Kidney (tissue), 14 donors: Measurements from ENCODE around the gene FLT1. TPM values are rescaled to one million over a fixed set of nuclear protein-coding genes. Genes with fewer than 3 reads are reported as not detected.
A peak's percentile ranks its signal among the peaks of the same experiment; 100 is the strongest.

Experiments
- DNase-seq, 5 donors: peaks; one replicate each; pipeline ENCODE4 v3.0.0-alpha.2; 2013 to 2020
- FAIRE-seq: peaks from 2 replicates; lab custom pipeline; 2012; peaks lifted over from hg19 to GRCh38; lab: Jason Lieb, UNC
- H3K27ac ChIP-seq, 2 donors: one replicate each; pipeline ENCODE4 v1.7.0; 2013; ENCODE audit warnings: low read depth in 2 of 2, low read length in 2 of 2, inconsistent platforms in 1 of 2
- H3K27me3 ChIP-seq: one replicate; pipeline ENCODE4 v1.7.1; 2013; ENCODE audit warnings: low read length, inconsistent platforms; ENCODE audit not compliant: control insufficient read depth, insufficient read depth
- H3K36me3 ChIP-seq, 3 donors: one replicate each; pipeline versions ENCODE4 v1.7.0 to v1.7.1; 2013; ENCODE audit warnings: low read length in 3 of 3, control low read depth in 1 of 3, inconsistent platforms in 1 of 3; ENCODE audit not compliant: insufficient read depth in 3 of 3, control insufficient read depth in 2 of 3
- H3K4me1 ChIP-seq, 3 donors: one replicate each; pipeline versions ENCODE4 v1.7.0 to v1.7.1; 2013; ENCODE audit warnings: low read length in 3 of 3, inconsistent platforms in 1 of 3, low read depth in 1 of 3; ENCODE audit not compliant: control insufficient read depth in 2 of 3, insufficient read depth in 2 of 3
- H3K4me3 ChIP-seq, 3 donors: one replicate each; pipeline versions ENCODE4 v1.7.0 to v1.8.1; 2013; ENCODE audit warnings: low read length in 3 of 3, control low read depth in 1 of 3, inconsistent platforms in 1 of 3
- H3K9ac ChIP-seq, 3 donors: one replicate each; pipeline versions ENCODE4 v1.7.0 to v1.7.1; 2013; ENCODE audit warnings: low read length in 3 of 3, control low read depth in 1 of 3, inconsistent platforms in 1 of 3
- H3K9me3 ChIP-seq, 3 donors: one replicate each; pipeline versions ENCODE4 v1.7.0 to v1.7.1; 2013; ENCODE audit warnings: low read length in 3 of 3, control low read depth in 1 of 3, inconsistent platforms in 1 of 3; ENCODE audit not compliant: control insufficient read depth in 2 of 3, insufficient read depth in 1 of 3
- intact Hi-C: fragments of 100-400 bp; cut with DNase I; formaldehyde crosslinking; loops from one replicate; pipeline ENCODE4 v1.11.1; 2022
- polyA plus RNA-seq: library from polyadenylated mRNA; stranded (reverse); fragments of 350-450 nt; fragmentation: Illumina TruSeq; extraction: RNeasy Lipid Tissue Mini Kit (QIAGEN cat#74804); gene quantifications from one replicate; pipeline ENCODE4 v1.2.3, GENCODE V29; 2014; ENCODE audit warnings: low read depth, low replicate concordance; ENCODE audit not compliant: insufficient read depth
- total RNA-seq: library from RNA; stranded (reverse); fragmentation: NEBNext Ultra II Directional; extraction: Animal tissue kit (Norgen Biotek cat#: 25700); gene quantifications from one replicate; pipeline ENCODE4 v1.2.1, GENCODE V29; 2021
- TF ChIP-seq, protein P1 (sequence below): IDR thresholded peaks from 3 replicates; pipeline ENCODE4 v1.5.1; 2012; ENCODE audit warnings: mild to moderate bottlenecking, moderate library complexity, borderline replicate concordance; ENCODE audit not compliant: insufficient read depth; ENCODE audit errors: extremely low read depth
- donor health status: control.
- donor health status: control.
- donor health status: control.
- donor health status: control.
- donor health status: control.
- donor health status: DM: yes; HTN: yes; CAD: no.
- donor health status: Normal renal cell carcinoma (clear cell type).

Gene FLT1
- total and polyA plus RNA-seq, 2 donors from 2014 or later, result 17.2 to 45.7 TPM

DNA sequence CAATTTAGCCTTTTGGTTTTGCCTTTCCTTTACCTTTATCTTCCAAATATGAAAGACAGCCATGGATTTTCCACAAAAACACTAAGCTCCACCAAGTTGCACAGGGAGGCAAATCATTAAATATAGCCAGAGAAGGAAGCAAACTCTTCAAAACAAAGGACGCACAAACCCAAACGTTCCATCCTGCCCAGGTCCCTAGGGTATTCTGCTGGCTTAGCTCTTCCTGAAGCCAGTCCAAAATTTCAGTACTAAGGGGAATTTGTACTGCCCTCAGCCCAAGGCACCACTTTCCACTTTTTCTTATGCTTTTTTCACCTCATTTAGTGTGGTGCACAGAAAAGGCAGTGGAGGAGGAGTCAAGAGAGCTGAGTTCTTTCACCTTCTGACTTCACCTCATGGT lies 169.9 kb downstream of the FLT1 start:
- no peak overlapping the region for H3K4me3 ChIP-seq
- TF ChIP-seq, protein P1, sequence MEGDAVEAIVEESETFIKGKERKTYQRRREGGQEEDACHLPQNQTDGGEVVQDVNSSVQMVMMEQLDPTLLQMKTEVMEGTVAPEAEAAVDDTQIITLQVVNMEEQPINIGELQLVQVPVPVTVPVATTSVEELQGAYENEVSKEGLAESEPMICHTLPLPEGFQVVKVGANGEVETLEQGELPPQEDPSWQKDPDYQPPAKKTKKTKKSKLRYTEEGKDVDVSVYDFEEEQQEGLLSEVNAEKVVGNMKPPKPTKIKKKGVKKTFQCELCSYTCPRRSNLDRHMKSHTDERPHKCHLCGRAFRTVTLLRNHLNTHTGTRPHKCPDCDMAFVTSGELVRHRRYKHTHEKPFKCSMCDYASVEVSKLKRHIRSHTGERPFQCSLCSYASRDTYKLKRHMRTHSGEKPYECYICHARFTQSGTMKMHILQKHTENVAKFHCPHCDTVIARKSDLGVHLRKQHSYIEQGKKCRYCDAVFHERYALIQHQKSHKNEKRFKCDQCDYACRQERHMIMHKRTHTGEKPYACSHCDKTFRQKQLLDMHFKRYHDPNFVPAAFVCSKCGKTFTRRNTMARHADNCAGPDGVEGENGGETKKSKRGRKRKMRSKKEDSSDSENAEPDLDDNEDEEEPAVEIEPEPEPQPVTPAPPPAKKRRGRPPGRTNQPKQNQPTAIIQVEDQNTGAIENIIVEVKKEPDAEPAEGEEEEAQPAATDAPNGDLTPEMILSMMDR, result no peak
- peaks cover 0 to 7% (median 0%) of the 10 kb centered on the region in 3 donors for H3K4me1 ChIP-seq
- no peak for FAIRE-seq
- DNase-seq, result no peak
- intact Hi-C loops, result no loop called here
- H3K36me3 ChIP-seq, result no peaks in the 10 kb centered on the region
- no peak overlapping the region for H3K9ac ChIP-seq
- no peak overlapping the region for H3K27ac ChIP-seq
- H3K27me3 ChIP-seq, result no peaks in the 10 kb centered on the region
- H3K9me3 ChIP-seq, result no peaks in the 10 kb centered on the region

DNA sequence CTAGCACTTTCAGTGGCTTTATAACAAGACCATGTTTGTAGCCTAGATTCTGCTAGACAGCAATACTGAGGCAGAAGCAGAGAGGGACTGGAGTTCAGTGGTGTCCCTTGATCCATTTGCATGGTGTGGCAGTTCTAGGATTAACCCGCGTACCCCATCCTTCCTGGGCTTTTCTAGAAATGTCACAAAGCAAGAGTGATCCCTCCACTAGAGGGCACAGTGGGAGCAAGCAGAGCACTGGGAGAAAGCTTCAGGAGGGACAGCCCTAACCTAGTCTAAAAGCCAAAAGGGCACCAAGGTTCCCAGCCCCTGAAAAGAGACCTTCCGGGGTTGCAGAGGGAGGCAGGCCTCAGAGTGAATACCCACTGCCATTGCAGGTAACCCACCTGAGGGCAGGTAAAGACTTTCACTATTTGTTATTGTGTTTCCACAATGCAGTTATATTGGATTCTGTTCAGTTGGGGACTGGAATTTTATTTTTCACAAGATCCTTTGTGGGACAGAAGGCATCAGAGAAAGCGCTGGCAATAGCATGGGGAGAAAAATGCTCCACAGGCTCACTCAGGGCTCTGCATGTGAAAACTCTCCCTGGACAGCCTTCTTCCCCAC lies 170.6 kb downstream of the FLT1 start:
- no peak overlapping the region for H3K4me3 ChIP-seq
- H3K27me3 ChIP-seq, result no peaks in the 10 kb centered on the region
- peak overlapping the region in 1 of 2 donors; percentile 32 for H3K27ac ChIP-seq
- peak in 4 of 5 donors; percentile 46 to 73 (median 56) for DNase-seq
- intact Hi-C loops, result no loop called here
- no peaks in the 10 kb centered on the region for H3K36me3 ChIP-seq
- FAIRE-seq, result no peak
- no peaks in the 10 kb centered on the region for H3K9me3 ChIP-seq
- no peak overlapping the region for H3K9ac ChIP-seq
- TF ChIP-seq, protein P1, result peak; percentile 71
- peaks cover 0 to 6% (median 0%) of the 10 kb centered on the region in 3 donors for H3K4me1 ChIP-seq

DNA sequence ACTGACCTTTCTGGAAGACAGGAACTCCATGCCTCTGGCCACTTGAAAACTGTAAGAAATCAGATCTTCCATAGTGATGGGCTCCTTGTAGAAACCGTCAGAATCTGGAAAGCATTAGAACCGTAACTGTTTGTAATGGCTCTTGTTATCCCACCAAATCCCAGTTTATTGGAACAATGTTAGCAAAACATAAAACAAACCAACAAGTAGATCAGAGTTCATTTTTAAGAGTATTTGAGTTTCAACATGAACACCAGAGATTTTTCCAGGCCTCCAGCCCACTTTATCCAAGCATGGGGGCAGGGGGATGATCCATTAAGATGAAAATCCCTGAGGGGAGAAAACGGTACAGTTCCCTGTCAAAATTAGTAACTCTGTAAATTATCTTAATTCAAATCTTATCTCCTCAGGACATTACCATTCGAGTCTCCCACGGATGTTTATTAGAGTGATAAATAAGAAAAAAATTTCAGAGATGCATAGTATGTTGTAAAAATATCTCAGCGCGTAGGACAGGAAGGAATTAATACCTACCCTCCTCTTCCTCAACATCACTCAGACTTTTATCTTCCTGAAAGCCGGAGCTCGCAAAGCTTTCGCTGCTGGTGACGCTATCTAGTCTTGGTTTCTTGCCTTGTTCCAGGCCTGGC lies 172.5 kb downstream of the FLT1 start:
- Histone ChIP-seq H3K27ac (peak overlapping the region in 1 of 2 donors; percentile 23), H3K27me3 (no peaks in the 10 kb centered on the region), H3K4me1 (peaks cover 0 to 6% (median 0%) of the 10 kb centered on the region in 3 donors), H3K36me3 (no peaks in the 10 kb centered on the region), H3K4me3 (no peak overlapping the region), H3K9ac (no peak overlapping the region), H3K9me3 (no peaks in the 10 kb centered on the region)
- intact Hi-C loops, result no loop called here
- no peak for DNase-seq
- TF ChIP-seq, protein P1, result no peak
- no peak for FAIRE-seq
